ENCODE measurements around the gene C2orf72.

DNA sequence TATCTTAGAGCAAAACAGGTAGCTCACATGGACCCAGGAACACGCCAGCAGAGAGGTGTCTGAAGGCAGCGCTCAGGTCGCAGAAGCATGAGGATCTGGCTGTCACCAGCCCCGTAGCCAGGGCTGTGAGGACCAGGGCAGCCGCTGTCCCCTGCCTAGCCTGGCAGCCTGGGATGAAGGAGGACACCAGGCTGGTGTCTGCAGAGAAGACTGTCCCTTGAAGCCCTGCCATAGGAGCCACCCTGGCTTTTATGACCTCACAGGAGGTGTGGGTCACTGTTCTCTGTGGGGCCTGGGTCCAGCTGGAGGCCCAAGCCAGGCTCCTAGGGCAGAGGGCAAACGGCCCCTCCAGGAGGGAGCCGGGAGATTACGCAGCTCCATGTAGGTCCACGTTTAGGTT lies 41.5 kb upstream of the C2orf72 start, which contains the start of gene SPATA3:
- TF ChIP-seq, protein P1, sequence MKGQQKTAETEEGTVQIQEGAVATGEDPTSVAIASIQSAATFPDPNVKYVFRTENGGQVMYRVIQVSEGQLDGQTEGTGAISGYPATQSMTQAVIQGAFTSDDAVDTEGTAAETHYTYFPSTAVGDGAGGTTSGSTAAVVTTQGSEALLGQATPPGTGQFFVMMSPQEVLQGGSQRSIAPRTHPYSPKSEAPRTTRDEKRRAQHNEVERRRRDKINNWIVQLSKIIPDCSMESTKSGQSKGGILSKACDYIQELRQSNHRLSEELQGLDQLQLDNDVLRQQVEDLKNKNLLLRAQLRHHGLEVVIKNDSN (IDR thresholded peaks at IDR 0.05) = no peak
- TF ChIP-seq FOXM1 (IDR thresholded peaks at IDR 0.05; ENCODE audit: borderline replicate concordance, low read depth) = no peak
